ENCODE data around the gene CCT7.

DNA sequence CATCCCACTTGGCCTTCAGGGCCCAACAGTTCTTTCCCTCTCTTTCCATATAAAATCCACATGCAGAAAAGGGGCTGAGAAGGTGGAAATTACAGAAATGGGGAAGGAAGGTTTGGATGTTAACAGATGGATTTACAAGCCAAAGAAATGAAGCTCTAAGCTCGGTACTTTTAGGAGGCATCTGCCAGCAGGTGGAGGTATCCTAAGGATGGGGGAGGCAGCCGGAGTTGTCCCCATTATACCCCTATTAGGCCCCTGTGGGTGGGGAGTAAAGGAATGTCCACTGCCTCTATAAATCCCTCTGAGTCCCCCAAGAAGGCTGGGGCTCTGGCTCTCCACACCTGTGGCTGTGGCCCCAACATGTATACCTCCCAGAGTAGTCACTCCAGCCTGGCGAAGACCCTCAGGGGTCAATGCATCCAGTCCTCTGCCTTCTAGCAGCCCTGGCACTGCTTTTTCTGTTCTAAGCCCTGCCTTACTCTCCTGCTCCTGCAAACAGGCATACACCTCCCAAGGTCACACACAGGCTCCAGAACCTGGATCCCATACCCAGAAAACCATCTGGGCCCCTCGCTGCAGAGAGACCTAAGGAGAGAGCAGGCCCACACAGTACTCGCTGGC is 48.9 kb downstream of the CCT7 start:
- TF ChIP-seq, protein P1, sequence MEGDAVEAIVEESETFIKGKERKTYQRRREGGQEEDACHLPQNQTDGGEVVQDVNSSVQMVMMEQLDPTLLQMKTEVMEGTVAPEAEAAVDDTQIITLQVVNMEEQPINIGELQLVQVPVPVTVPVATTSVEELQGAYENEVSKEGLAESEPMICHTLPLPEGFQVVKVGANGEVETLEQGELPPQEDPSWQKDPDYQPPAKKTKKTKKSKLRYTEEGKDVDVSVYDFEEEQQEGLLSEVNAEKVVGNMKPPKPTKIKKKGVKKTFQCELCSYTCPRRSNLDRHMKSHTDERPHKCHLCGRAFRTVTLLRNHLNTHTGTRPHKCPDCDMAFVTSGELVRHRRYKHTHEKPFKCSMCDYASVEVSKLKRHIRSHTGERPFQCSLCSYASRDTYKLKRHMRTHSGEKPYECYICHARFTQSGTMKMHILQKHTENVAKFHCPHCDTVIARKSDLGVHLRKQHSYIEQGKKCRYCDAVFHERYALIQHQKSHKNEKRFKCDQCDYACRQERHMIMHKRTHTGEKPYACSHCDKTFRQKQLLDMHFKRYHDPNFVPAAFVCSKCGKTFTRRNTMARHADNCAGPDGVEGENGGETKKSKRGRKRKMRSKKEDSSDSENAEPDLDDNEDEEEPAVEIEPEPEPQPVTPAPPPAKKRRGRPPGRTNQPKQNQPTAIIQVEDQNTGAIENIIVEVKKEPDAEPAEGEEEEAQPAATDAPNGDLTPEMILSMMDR (IDR thresholded peaks at IDR 0.05; ENCODE audit: poor library complexity) = no peak
- no peak for TF ChIP-seq EZH2 (IDR thresholded peaks at IDR 0.05; ENCODE audit: borderline replicate concordance)

Measured in hepatocyte (in vitro differentiated cells).